T follicular helper cell (primary cell): ENCODE measurements around the gene INTS11.
A peak's percentile ranks its signal among the peaks of the same experiment; 100 is the strongest.

Source experiments
- DNase-seq: peaks from one replicate; pipeline ENCODE4 v3.0.0-alpha.2; 2020; ENCODE audit warnings: low read depth

The INTS11 gene

DNA sequence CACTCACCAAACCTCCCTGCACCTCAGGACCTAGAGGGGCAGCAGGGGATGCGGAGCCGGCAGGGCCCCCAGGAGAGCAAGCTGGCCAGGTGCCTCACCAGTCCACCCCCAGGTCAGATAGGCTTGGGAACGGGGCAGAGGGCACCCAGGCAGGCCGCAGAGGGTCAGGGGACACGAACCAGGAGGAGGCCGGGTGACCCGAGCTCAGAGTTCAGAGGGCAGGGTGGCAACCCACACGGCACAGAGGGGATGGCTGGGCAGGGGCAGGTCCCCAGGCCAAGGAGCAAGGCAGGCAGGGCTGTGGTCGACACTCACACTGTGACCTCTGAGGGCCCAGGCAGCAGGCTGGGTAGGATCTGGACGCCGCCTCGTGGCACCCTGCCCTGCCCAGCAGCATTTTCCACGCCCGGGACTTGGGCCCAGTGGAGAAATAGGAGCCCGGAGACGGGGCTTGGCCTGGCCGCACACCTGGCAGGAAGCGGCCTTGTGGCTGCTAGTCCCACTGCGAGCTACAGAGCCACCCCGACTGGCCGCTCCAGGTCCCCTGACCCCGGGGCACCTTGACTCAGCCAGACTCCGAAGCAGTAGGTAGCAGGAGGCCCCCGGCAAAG, 19.5 kb upstream of the INTS11 start:
- no peak for DNase-seq

DNA sequence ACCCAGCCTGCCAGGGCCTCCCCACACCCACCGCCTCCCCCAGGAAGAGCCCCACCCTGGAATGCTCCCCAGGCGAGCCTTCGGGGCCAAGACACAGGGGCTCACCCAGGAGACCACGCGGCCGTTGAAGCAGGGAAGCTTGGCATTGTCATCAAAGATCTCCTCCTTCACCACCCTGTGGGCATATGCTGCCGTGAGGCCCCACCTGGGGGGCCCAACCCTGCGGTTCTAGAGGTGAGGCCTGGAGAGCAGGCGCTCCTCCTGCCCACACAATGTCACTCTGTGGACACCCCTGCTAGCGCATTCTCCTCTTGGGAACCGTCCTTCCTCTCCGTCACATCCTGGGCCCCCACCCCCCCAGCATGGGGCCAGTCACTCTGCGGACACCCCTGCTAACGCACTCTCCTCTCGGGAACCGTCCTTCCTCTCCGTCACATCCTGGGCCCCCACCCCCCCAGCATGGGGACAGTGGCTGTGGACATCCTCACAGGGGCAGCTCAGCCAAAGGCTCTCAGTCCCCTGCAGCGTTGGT, 18.2 kb upstream of the INTS11 start:
- DNase-seq: no peak

DNA sequence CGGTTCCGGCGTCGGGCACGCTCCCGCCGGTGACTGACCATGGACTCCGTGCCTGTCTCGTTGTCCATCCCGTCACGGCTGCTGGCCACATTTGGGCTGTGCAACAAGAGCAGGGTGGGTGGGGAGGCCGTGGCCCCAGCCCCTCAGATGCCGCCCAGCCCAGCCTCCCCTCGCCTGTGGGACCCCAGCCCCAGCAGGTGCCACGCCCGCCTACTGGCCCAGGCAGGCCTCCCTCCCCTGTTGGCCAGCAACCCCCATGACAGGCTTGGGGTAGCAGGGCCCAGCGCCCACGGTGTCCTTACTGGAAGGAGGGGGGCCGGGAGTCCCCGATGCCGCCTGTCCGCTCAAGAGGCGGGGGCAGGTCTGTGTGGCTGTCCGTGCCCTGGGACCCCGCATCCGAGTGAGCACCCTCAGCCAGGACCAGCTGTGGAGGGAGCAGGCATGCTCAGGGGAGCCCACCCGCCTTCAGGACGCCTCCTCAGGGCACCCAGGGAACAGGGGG, 17.7 kb upstream of the INTS11 start:
- DNase-seq: no peak

DNA sequence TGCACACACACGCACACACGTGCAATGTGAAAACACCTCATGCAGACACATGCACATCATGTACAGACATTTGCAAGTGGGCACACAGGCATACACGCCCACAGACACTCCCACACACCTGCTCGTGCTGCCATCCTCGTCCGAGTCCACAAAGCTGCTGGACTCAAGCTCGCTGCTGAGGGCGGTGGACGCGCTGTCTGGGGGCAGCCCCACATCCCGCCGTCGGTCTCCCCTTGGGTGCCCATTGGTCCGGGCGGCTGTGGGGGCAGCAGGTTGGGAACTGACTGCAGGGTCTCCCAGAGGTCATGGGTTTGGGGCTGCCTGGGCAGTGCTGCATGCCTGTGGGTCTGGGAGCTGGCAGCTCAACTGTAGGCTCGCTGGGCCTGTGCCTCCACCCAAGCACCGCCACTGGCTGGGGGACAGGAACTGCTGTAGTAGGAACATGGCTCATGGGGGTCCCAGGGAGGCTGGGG, 17.1 kb upstream of the INTS11 start:
- DNase-seq: no peak

DNA sequence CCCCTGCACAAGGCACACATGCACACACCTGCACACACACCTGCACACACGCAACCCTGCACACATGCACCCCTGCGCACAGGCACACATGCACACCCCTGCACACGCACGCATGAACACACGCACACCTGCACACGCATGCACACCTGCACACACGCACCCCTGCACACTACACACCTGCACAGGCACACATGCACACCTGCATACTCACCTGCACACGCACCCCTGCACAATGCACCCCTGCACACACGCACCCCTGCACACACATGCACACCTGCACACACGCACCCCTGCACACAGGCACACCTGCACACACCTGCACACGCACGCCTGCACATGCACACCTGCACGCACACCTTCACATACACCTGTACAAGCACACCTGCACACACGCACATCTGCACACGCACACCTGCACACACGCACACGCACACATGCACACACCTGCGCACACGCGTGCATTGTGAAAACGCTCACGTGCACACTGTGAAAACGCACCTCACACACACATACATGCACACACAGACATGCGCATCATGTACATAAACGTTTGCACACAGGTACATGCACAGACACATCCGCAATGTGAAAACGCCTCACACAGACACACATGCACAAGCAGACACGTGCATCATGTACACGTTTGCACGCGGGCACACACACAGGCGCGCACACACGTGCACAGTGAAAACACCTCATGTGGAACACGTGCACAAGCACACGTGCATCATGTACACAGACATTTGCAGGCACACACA, 16.5 kb upstream of the INTS11 start:
- DNase-seq: no peak

DNA sequence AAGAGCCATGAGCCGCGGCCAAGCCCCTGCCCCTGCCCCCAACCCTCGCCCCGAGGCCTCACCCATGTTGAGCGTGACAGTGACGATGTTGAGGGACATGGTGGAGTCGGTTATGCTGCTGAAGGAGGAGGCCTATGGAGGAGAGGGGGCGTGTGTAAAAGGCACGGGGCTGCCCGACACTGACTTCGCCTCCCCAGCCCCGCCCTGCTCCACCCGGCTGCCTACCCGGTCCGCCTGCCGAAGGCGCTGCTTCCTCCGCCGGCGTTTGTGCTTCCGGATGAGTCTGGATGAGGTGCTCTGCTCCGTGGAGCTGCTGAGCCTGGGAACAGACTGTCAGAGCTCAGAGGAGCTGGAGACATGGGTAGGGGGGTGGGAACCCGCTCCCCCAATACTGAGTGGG, 15.7 kb upstream of the INTS11 start:
- no peak for DNase-seq

DNA sequence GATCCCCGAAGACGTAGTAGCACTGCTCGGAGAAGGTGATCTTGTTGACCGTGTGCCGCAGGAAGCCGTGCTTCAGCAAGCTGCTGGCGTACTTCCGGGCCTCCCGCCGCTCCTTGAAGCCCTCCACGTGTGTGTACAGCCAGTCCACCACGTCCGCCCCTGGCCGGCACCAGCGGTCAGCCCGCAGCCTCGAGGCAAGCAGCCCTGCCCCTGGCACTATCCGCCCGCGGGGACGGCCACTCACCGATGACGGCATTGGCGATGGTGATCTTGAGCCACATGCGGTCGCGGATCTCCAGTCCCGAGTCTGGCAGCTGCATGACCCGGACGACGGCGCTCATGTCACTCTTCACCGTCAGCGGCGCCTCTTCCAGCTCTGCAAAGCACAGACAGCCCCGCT, 13.8 kb upstream of the INTS11 start:
- DNase-seq: no peak

DNA sequence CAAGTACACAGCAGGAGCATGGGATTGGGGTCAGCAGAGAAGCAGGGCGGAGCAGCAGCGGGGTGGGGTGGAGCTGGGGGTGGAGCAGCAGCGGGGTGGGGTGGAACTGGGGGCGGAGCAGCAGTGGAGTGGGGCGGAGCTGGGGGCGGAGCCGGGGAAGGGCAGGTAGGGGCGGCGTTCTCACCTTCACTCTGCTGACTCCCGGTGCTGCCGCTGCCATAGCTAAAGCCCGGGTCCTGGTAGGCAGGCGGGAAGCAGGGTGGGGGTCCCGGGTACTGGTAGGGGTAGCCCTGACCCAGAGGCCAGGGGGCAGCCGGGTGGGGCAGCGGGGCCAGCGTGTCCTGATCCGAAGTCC, 13.3 kb upstream of the INTS11 start:
- peak; percentile 20 for DNase-seq

DNA sequence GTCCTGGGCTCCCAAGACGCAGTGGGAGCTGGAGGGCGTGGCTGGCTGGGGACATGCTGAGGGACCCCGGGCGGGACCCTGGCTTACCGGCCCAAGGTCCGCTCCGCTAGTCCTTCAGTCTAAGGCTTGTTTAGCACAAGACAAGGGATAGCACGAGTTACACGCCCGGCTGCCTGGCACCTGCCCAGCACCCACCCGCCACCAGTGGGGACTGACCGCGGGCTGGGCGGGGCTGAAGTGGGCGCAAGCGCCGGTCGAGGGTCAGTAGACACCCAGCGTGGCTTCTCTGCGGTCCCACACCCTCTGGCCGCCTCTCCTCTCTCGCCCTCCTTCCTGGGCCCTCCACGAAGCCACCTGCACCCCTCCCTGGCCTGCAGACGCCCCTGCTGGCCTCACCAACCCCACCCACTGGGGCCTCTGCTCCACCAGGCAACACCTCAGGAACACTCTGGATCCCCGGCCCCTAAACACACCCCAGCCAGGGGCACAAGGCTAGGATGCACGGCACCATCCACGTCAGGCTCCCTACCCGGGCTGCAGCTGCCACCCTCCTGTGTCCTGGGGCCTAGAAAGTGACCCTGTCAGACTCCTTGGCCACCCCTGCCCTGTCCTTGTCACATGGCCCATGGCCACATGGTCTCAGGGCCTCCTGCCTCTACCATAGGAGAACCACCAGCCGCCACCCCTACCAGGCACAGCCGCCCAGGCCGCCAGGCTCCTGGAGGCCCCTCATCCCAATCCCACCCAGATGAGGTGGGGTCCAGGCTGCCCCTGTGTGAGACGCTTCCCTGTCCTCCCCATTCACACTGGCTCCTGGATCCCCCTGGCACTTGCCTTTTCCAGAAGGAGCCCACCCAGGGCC, 12.7 kb upstream of the INTS11 start:
- no peak for DNase-seq

DNA sequence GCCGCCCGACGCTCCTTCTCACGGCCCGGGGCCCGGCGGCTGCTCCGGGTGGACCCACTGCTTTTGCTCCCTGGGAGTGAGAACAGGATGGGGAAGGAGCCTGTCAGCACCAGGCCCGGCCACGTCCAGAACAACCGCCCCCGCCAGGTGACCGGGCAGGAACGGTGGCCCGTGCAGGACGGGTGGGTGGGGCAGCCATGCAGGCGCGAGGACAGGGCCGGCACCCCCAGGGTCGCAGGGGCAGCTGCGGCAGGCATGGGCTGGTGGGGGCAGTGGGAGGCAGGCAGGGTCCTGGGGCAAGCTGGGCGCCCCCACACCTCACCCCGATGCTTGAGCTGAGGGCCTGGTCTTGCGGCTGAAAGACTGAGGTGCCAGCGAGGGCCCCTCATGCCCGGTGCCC, 12.0 kb upstream of the INTS11 start:
- no peak for DNase-seq

DNA sequence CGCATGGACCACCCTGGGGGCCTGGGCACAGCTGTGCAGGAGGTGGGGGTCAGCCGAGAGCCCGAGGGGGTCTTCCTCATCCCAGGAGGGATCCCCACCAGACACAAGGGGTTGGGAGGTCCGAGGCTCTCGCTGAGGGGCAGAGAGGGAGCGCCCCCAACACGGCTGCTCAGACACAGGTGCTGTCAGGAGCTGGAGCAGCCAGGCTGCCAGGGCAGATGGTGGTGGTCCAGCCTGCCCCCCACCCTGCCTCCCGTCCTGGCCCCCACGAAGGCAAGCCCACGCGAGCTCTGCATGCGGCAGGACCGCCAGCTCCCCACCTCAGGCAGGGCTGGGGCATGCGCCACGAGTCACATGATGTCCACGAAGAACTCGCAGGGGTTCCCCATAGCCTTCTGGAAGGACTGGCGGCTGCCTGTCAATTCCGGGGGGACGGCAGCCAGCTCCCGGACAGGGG, 11.4 kb upstream of the INTS11 start:
- no peak for DNase-seq

DNA sequence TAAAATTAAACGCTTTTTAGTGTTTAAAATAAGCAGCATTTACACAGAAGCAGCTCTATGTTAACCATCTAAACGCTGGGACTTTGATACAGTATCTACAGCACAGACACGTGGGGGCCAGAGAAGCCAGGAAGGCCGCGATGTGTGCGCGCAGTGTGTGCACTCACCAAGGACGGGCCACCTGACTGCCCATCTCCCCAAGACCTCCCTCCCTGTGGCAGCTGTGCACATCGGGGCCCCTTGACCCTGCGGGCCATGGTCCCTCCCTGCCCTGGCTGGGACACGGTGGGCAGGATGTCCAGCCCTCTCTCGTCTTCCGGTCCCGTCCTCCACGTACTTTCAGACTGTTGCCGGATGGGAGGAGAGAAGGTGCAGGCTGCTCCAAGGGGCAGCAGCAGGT, 10.8 kb upstream of the INTS11 start:
- no peak for DNase-seq

DNA sequence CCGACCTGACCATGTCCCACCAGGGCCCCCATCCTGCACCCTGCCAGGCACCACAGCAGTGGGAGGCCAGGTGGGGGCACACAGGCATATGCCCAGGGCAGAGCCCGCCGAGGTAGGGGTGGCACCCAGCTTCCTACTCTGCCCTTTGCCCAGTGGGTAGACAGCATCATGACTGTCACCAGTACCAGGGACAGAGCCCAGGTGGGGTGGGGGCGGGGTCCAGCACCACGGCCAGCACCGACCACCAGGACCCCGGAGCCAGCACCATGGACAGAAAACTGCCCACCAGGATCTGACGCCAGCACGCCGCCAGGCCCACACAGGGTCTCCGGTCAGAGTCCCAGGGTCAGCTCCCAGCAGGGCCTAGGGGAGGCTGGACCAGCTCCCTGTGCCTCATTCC, 10.4 kb upstream of the INTS11 start:
- no peak for DNase-seq

DNA sequence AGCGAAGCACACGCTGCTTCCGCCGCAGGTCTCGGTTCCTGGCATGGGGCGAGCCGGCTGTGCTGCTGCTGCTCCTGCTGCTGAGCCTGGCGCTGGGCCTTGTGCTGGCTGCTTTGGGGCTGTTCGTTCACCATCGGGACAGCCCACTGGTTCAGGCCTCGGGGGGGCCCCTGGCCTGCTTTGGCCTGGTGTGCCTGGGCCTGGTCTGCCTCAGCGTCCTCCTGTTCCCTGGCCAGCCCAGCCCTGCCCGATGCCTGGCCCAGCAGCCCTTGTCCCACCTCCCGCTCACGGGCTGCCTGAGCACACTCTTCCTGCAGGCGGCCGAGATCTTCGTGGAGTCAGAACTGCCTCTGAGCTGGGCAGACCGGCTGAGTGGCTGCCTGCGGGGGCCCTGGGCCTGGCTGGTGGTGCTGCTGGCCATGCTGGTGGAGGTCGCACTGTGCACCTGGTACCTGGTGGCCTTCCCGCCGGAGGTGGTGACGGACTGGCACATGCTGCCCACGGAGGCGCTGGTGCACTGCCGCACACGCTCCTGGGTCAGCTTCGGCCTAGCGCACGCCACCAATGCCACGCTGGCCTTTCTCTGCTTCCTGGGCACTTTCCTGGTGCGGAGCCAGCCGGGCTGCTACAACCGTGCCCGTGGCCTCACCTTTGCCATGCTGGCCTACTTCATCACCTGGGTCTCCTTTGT, 9.2 kb upstream of the INTS11 start:
- DNase-seq: no peak

DNA sequence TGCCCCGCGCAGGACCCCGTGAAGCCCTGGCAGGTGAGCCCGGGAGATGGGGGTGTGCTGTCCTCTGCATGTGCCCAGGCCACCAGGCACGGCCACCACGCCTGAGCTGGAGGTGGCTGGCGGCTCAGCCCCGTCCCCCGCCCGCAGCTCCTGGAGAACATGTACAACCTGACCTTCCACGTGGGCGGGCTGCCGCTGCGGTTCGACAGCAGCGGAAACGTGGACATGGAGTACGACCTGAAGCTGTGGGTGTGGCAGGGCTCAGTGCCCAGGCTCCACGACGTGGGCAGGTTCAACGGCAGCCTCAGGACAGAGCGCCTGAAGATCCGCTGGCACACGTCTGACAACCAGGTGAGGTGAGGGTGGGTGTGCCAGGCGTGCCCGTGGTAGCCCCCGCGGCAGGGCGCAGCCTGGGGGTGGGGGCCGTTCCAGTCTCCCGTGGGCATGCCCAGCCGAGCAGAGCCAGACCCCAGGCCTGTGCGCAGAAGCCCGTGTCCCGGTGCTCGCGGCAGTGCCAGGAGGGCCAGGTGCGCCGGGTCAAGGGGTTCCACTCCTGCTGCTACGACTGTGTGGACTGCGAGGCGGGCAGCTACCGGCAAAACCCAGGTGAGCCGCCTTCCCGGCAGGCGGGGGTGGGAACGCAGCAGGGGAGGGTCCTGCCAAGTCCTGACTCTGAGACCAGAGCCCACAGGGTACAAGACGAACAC, 8.5 kb upstream of the INTS11 start:
- DNase-seq: no peak

DNA sequence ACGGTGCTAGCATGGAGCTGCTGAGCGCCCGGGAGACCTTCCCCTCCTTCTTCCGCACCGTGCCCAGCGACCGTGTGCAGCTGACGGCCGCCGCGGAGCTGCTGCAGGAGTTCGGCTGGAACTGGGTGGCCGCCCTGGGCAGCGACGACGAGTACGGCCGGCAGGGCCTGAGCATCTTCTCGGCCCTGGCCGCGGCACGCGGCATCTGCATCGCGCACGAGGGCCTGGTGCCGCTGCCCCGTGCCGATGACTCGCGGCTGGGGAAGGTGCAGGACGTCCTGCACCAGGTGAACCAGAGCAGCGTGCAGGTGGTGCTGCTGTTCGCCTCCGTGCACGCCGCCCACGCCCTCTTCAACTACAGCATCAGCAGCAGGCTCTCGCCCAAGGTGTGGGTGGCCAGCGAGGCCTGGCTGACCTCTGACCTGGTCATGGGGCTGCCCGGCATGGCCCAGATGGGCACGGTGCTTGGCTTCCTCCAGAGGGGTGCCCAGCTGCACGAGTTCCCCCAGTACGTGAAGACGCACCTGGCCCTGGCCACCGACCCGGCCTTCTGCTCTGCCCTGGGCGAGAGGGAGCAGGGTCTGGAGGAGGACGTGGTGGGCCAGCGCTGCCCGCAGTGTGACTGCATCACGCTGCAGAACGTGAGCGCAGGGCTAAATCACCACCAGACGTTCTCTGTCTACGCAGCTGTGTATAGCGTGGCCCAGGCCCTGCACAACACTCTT, 7.7 kb upstream of the INTS11 start:
- no peak for DNase-seq

DNA sequence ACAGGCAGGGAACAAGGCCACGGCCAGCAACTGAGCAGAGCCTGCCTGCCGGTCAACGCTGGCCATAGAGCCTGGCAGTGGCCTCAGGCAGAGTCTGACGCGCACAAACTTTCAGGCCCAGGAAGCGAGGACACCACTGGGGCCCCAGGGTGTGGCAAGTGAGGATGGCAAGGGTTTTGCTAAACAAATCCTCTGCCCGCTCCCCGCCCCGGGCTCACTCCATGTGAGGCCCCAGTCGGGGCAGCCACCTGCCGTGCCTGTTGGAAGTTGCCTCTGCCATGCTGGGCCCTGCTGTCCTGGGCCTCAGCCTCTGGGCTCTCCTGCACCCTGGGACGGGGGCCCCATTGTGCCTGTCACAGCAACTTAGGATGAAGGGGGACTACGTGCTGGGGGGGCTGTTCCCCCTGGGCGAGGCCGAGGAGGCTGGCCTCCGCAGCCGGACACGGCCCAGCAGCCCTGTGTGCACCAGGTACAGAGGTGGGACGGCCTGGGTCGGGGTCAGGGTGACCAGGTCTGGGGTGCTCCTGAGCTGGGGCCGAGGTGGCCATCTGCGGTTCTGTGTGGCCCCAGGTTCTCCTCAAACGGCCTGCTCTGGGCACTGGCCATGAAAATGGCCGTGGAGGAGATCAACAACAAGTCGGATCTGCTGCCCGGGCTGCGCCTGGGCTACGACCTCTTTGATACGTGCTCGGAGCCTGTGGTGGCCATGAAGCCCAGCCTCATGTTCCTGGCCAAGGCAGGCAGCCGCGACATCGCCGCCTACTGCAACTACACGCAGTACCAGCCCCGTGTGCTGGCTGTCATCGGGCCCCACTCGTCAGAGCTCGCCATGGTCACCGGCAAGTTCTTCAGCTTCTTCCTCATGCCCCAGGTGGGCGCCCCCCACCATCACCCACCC, 6.9 kb upstream of the INTS11 start, which contains the start of gene TAS1R3:
Gene TAS1R3 (plus strand): TSS at position 213 of the 898 bp plus-strand sequence. CDS start 66 bp downstream, at position 279.
- DNase-seq: no peak

DNA sequence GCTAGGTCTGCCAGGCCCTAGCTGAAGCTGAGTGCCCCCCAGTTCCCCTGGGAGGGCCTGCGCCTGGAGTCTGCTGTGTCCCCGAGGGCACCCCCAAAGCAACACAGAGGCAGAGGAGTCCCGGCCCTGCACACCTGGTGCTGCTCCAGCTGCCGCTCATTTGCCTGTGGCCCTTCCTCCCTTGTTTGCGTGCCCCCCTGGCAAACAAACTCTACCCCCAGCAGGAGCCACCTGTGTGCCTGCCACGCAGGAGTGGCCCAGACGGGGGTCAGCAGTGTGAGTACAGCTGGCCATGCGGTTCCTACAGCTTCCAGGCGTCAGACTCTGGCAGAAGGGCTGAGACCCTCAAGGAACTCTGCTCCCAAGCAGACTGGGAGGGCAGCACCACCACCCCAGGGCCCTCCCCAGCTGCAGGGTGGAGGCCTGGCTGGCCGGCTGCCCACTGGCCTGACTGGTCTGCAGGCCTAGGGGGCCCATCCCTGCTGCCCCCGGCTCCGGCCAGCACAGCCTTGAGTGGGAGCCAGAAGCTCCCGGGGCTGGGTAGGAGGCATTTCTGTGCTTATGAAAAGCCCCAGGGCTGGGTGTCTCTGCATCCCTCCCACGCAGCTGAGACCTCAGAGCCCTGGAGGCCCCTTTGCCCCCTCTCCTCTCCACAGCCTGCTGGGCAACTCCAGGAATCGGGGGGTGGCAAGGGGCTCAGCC, 6.1 kb upstream of the INTS11 start:
- no peak for DNase-seq
